NCI-H2107 treated with DMSO at 0.1 percent for 48 hours (cell line): Measurements from ENCODE around the gene LYG2.
"Not testable (repeated sequence)": the region's sequence is repeated elsewhere in the genome, so short reads cannot be mapped to it uniquely, and the experiment has no call there.

ENCODE experiments used
- DNase-seq: peaks from one replicate; lab custom pipeline; 2025; ENCODE audit not compliant: unreplicated experiment; lab: John Stamatoyannopoulos, UW

Gene LYG2, protein sequence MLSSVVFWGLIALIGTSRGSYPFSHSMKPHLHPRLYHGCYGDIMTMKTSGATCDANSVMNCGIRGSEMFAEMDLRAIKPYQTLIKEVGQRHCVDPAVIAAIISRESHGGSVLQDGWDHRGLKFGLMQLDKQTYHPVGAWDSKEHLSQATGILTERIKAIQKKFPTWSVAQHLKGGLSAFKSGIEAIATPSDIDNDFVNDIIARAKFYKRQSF

GRCh38 chr2:99255491-99256318 is at the start of gene LYG2:
LYG2 (minus strand) TSS chr2:99255666; CDS start chr2:99254260, 1,406 bp downstream.
- DNase-seq: no peak

DNA sequence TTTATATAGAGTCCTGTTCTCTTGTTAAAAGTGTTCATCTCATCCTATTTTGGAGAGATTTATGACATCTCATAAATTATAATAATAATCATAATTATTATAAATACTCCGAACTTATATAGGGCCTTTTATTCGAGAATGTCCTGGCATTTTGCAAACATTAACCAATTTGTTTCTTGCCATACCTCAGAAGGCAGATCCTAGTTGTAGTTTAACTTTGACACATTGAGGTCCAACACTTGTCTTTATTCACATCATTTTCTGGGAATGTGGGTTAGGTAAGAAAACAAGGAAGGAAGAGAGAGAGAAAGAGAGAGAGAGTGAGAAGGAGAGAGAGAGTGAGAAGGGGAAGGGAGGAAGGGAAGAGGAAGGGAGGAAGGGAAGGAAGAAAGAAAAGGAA is 45.6 kb upstream of the LYG2 start, which contains the start of gene LYG1:
Gene LYG1, minus strand, starts transcription at position 101 of the 400 bp plus-strand sequence. CDS start 5,527 bp downstream, outside the sequence.
- not testable (repeated sequence) for DNase-seq

DNA sequence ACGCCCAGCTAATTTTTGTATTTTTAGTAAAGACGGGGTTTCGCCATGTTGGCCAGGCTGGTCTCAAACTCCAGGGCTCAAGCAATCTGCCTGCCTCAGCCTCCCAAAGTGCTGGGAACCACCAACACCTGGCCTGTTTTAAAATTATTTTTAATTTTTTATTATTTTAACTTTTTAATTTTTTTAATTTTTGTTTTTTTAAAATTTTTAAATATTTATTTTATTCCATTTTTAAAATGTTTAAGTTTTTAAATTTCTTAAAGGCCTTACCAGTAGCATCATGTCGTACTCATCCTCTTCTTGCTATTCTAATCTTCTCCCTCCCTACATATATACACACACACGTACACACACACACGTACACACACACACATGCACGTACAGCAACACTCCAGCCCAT is 44.1 kb upstream of the LYG2 start:
- DNase-seq: no peak

DNA sequence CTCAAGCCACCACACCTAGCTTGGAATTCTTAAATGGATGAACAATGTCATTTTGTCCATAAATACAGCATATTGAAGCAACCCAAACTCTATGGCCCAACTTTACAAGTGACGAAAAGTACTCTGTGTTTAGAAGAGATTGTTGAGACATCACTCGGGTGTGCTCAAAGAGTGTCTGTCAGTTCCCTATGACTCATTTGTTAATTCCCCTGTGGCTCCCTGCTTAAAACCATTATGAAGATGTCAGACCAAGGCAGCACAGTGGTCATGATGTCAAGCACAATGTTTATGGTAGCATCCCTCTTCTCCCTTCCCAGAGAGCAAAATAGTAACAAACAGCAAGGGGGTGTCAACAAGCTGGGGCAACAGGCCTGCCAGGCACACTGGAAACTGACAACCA is 42.5 kb upstream of the LYG2 start:
- no peak for DNase-seq

DNA sequence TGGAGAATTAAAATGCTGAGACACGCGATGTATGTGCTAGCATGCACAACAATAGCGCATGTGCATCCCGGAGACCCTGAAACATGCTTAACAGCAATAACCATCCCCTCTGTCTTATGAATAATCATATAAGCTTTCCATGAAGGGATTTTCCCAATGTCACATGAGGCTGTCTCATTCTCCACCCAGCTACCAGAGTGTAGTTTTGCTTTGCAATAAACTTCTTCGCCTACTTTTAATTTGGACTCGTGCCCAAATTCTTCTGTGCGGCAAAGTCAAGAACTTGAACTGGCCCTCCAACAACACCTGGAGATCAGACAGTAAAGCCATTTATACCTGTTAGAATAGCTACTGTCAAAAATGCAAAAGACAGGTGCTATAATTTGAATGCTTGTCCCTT is 30.1 kb upstream of the LYG2 start:
- no peak for DNase-seq

DNA sequence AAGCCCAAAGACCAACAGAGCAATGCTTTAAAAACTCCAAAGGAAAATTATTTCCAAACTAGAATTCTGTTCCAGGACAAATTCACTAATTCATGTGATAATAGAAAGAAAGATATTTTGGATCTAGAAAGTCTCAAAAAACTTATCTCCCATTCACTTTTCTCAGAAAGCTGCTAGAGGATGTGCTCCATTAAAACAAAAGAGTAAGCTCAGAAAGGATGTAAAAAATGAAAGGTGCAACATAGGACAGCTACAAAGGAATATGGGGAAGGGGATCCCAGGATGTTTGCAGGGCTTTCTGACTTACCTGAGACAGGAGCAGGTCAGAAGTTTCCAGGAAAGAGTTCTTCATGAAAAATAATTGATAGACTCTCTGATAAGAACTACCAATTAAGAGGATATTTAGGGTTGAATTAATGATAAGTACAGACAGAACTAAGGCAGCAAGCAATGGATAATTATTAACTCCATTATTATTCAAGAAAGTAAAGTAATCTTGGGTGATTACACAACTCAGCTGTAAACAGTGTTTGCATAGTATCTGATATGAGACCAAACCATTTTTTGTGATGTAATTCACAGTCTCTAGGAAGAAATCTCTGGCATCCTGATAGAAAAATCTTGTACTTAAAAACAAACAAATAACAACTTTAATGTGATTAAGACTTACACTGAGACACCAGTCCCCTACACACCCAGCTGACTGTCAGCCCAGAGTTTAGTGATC is 24.7 kb upstream of the LYG2 start:
- no peak for DNase-seq

DNA sequence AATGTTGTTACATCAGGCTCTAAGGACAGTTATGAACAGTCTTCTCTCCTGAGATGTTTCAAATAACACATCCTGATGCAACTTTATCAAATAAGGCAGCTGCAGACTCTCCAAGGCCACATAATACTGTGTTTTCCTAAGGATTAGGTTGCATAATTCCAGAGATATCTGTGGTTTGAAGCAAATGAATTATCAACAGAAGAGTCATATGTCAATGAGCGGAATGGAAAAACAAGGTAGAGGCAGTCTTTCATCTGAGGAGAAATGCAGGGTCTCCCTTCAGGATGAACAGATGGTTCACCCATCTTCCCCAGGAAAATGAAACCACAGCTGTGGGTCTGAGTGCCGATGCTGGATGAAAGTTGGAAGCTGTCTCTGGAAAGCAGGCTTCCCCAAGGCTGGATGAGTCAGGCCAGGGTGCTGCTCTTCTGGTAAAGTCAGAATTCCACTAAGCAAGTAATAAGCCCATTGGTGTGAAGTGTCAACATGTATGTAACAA is 23.4 kb upstream of the LYG2 start:
- peak; percentile 64 for DNase-seq

DNA sequence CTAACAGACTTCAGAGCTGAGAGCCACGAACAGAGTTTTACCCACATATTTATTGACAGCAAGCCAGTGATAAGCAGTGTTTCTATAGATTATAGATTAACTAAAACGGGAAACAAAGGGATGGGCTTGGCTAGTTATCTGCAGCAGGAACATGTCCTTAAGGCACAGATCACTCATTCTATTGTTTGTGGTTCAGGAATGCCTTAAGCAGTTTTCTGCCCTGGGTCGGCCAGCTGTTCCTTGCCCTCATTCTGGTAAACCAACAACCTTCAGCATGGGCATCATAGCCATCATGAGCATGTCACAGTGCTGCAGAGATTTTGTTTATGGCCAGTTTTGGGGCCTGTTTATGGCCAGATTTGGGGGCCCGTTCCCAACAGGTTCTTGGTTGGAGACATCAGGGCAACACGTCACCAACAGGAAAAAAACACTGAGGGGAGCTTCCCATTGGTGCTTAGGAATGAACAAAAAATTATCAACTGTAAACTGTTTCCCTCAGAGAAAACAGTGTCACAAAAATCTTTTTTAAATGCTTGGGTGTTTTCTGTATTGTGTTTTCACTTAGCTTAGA is 22.8 kb upstream of the LYG2 start:
- DNase-seq: not testable (repeated sequence)

DNA sequence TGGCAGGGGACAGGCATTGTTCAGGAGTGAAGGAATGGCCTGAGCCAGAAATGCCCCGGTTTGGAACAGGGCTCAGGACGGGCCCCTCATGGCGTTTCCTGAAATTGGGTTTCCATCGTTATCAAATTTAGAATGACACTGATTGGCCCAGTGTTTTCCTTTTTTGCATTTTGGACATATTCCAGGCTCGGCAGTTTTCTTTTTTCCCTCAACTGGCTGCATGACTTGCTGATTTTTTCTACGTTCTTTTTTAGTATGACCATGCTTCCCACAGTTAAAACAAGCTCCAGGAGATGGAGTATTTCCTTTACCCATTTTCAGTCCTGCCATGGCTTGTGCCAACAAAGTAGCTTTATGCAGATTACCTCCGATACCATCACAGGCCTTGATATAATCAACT is 20.4 kb upstream of the LYG2 start:
- no peak for DNase-seq

DNA sequence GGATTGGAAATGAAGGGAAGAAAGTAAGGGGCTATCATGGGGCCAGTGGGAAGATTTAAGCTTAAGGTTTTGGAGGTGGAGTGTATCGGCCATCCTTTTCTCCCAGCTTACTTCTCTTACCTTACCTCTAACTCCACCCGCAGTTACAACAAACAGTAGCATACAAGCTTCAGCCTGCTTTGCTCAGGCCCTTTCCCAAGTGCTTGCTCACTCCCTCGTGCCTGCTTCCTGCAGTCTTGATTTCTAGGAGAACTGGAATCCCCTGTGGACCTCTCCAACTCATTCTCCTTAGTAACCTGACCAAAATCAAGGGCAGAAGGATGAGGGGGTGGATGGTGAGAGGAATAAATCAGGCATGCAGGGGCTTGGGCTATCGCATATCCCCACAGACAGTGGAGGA is 5.8 kb upstream of the LYG2 start:
- no peak for DNase-seq

DNA sequence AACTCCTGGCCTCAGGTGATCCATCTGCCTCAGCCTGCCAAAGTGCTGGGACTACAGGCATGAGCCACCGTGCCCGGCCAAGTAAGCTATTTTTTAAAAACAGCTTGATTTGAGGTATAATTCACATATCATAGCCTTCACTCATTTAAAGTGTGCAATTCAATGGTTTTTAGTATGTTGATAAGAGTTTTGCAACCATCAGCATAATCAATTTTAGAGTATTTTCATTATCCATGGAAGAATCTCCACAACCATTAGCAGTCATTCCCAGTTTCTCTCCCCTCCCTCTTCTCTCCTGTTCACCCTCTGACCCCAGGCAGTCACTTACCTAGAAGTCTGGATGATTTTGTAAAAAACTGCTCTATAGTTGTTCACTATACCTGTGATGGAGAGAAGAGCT is 4.7 kb upstream of the LYG2 start:
- no peak for DNase-seq

DNA sequence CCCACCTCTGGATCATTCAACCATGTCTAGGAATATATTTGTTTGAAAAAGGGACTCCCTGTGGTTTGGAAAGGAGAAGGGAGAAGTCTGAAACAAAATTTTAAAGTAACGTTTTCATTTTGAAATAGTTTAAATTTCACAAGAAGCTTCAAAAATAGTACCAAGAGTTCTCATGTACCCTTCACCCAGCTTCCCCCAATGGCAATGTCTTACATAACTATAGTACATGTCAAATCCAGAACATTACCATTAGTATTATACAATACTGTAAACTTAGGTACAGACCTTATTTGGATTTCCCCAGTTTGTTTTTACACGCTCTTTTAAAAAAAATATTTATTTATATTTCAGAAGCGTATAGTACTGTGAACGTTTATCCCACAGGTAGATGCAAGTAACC is 4.0 kb upstream of the LYG2 start:
- no peak for DNase-seq

DNA sequence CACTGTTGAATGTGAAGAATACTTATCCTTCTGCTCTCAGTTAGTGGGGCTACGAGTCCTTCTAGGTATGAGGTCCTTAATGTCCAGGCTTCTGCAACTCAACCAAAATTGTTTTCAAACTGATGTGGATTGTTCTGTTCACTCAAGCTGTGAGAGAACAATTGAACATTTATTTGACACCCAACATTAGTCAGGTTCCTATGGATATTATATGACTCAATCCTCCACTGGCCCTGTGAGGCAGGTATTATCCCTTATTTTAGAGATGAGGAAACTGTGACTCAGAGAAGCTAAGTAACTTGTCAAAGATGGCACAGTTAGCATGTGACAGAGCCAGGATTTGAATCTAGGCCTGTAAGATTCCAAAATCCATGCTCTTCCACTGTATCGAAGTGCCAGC is 1.2 kb upstream of the LYG2 start:
- no peak for DNase-seq

DNA sequence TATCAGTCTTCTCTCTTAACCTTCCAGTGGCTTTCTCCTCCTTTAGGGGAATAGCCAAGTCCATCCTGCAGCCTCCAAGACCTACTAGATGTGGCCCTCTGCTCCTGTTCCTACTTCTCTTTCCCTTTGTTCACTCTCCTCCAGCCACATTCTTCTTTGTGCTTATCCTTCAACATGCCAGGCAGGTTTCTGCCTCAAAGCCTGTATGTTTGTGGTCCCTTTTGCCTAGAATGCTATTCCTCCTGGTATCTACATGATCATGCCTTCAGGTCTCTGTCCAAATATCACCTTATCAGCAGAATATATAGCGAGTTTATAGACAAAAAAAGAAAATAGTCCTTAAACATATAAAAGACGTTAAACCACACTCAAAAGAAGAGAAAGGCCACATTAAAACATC is 5.5 kb downstream of the LYG2 start:
- no peak for DNase-seq

DNA sequence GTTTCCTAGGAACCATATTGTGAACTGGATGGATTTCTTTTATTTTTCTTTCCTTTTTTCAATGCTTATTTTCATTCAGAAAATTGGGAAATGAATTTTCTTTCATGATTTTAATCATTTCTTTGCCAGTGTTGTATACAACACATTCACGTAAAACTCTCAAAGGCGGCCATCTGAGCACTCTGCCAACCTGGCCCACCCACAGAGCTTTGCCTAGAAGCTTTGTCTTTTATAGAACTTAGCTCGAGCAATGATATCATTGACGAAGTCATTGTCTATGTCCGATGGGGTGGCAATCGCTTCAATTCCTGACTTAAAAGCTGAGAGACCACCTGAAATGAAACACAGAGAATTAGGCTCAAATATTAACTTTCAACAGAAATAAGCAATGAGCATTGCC is 13.3 kb downstream of the LYG2 start:
- no peak for DNase-seq

DNA sequence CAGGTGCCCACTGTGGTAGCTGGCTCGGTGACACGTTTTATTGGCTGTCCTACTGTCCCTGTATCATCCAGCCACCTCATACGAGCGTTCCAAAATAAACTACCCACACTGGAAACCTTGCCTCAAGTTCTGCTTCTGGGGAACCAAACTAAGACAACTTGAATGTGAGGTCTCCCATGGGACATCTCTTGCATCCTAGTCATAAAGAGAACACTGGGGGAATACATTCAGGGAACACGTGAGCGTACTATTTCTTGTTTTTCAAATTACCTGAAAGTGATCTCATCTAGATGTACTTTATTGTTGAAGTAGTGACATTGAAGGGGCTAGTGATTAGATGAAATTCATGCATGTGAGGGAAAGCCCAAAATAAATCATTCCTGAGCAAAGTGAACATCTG is 15.0 kb downstream of the LYG2 start:
- DNase-seq: no peak

- DNase-seq: no peak
Observed at GRCh38 chr2:99238599-99238998, 16.9 kb downstream of the LYG2 start.

- not testable (repeated sequence) for DNase-seq
Observed at GRCh38 chr2:99233177-99233576, 22.3 kb downstream of the LYG2 start.

GRCh38 chr2:99217929-99218501 is 37.5 kb downstream of the LYG2 start:
- DNase-seq: no peak

DNA sequence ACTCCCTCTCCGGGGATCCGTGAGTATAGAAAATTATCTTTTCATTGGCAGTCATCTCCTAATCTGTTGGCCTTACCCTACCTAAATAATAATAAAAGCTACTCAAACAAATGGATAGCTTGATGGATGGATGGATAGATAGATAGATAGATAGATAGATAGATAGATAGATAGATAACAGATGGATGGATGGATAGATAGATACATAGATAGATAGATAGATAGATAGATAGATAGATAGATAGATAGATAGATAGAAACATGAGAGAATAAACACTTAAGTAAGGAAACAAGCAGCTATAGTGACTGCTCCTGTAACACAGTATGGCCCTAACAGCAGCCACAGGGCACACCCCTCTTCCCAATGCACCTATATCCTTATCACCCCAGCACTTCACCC is 39.4 kb downstream of the LYG2 start:
- no peak for DNase-seq

DNA sequence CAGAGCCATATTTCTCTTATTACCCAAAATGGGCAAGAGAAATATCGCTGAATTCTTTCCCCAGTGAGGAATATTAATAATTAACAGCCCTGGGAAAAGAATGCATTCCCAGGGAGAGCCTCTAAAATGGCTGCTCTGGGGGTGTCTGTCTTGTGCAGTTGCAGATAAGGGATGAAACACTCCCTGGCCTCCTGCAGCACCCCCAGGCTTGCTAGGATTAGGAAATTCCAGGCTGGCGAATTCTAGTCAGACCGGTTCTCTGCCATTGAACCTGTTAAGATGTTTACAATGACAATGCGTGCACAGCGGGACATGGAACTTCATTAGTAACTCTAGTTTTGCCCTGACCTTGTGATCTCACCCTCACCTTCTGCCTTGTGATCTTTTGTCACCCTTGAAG is 50.0 kb downstream of the LYG2 start:
- no peak for DNase-seq
